GM12801 (cell line): Measurements from ENCODE around the gene VEZT.

ENCODE experiments used
- CTCF ChIP-seq: IDR thresholded peaks from one replicate; pipeline ENCODE4 v1.5.1; 2011; ENCODE audit warnings: control low read depth; ENCODE audit not compliant: insufficient read length; ENCODE audit errors: extremely low read depth

Gene VEZT

GRCh38 chr12:95216711-95217376 lies 763 bp upstream of the VEZT start:
- no peak for TF ChIP-seq CTCF

- no peak for TF ChIP-seq CTCF
These were observed 835 bp downstream of the VEZT start for GRCh38 chr12:95218150-95219133.

- TF ChIP-seq CTCF: no peak
These were observed 2.6 kb downstream of the VEZT start for GRCh38 chr12:95220190-95220589.

GRCh38 chr12:95220726-95221125 lies 3.1 kb downstream of the VEZT start:
- TF ChIP-seq CTCF: no peak

GRCh38 chr12:95224202-95225170 lies 6.9 kb downstream of the VEZT start:
- no peak for TF ChIP-seq CTCF

GRCh38 chr12:95225645-95226212 lies 8.1 kb downstream of the VEZT start:
- no peak for TF ChIP-seq CTCF
